GM21367 (cell line): Measurements from ENCODE around the gene DENND1A.

ENCODE experiments used
- ATAC-seq: cut with Tn5 transposase; IDR thresholded peaks from one replicate; pipeline ENCODE4 v1.9.1; 2021; ENCODE audit not compliant: unreplicated experiment

DENND1A gene

GRCh38 chr9:123511326-123512277, 418.3 kb downstream of the DENND1A start:
- ATAC-seq, result no peak

GRCh38 chr9:123509646-123510045, 420.3 kb downstream of the DENND1A start:
- no peak for ATAC-seq

DNA sequence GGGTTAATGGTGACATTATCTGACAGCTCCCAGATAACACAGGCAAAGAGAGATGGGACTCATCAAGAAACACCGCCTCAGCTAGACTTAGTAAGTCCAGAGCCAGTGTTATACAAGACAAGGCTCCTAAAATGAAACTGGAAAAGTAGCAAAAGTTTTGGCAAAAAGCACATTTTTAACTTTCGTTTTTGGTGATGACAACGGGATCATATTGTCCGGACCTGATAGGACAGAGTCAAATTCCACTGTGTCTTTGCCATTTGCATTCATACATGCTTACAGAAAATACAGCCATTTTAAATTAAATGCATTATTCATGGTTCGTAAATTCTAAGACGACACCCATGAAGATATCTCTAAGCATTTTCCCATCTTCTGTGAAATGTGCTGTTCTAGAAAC, 421.9 kb downstream of the DENND1A start:
- ATAC-seq, result no peak

DNA sequence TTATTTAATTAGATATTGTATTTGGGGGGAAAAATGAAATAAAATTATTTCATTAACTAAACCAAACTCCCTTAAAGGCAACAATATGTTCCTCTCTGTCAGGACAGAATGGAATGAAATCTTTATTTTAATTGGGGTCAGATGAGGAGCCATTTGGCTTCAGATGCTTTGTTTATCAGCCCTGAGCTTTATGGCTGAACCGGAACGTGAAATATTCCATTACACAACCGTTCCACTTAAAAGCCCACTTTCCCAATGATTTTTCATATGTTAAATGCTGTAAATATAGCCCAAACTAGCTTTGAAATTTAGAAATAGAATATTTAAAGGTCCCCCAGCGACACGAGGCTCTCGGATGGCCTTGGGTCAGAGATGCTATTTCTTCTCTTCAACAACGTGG, 424.4 kb downstream of the DENND1A start:
- ATAC-seq, result no peak

- ATAC-seq, result no peak
Measured at GRCh38 chr9:123500336-123500735, 429.6 kb downstream of the DENND1A start.

DNA sequence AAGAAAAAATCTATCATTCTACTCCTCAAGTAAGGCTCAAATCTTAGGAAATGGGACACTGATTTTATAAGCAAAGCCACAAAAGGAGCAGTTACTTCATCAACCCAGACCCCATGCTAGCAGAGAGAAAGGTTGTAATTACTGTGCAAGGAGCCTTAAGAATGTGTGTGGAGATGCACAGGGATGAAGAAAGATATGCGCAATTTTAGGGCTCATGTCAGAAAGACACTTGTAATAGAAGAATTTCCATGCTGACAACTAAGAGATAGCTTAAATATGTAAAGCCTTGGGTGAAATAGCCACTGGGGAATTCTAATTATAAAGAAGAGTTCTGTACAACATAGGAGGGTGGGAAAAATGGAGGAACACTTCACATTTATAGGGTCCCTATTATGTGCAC, 432.1 kb downstream of the DENND1A start:
- ATAC-seq, result no peak

DNA sequence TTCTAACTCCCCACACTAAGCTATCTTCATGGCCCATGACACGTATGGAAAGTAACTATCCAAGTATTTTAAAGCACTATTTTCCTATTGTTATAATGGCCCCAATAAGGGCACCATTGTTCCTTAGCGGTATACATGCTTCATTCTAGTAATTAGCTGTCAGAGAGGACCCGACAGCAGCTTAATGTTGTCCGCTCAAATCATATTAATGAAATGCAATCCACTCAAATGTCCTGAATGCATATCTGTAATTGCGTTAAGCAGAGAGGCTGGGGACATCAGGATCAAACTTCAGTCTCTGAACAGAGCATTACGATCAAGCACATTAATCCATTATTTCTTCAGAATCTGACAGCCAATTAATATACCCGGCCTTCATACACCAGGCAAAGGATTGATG, 434.2 kb downstream of the DENND1A start:
- ATAC-seq, result no peak

DNA sequence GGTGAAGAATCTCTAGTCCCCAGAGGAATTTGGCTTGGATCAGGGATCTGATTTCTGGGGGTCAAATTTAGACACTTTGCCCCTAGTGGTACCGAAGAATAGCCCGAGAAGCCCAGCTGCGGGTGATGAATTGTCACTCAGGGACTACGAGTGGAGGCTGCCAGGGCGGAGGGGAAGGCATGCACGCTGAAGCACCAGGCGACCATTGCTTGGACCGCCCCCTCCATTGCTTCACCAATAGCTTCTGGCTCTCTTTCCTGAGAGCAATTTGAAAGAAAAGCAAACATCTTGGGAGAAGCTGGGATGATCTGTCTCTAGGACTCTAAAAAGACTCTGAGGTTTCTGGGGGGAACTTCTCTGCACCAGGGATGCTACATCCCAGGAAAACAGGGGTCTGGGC, 436.3 kb downstream of the DENND1A start:
- no peak for ATAC-seq

DNA sequence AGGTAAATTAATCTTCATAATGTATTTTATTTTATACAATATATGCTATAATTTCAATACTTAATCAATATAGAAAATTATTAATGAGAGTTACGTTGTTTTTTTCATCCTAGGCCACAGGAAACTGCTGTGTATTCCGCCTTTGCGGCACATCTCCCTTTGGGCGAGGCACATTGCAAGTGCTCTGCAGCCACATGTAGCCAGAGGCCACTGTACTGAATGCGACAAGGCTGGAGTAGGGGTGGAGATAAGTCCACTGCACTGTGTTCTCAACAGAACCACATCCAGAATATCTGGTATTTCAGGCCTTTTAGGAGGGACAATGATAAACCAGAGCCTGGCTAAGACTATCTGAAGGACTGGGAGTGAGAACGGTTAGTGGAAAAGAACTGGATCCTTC, 439.2 kb downstream of the DENND1A start:
- no peak for ATAC-seq

DNA sequence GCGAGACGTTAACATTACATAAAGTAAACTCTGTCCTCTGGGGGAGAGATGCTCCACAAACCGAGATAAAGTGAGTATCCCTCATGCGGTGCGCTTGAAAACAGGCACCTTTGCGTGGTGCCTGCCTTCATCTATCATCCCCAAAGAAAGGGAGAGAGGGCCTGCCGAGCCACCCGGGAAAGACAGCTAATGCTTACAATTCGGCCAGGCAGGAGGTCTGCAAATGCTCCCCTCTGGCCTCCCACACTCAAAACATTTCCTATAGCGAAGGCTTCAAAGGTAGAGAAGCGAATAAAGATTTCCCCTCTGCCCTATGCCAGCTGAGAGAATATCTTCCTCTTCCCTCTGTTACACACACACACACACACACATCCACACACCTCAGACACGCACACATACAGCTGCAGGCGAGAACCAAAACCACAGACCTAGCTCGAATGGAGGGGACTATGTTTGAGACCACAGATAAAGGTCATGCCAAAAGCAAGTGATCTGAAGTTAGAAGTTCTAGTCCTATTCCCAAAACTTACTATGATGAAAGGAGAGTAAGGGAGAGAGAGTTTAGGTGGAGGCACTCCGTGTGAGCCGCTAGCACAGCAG, 441.1 kb downstream of the DENND1A start:
- no peak for ATAC-seq

- no peak for ATAC-seq
Measured at GRCh38 chr9:123487944-123488548, 441.9 kb downstream of the DENND1A start.

- ATAC-seq, result no peak
Measured at GRCh38 chr9:123486431-123486830, 443.5 kb downstream of the DENND1A start.

GRCh38 chr9:123485216-123485615, 444.7 kb downstream of the DENND1A start:
- no peak for ATAC-seq

DNA sequence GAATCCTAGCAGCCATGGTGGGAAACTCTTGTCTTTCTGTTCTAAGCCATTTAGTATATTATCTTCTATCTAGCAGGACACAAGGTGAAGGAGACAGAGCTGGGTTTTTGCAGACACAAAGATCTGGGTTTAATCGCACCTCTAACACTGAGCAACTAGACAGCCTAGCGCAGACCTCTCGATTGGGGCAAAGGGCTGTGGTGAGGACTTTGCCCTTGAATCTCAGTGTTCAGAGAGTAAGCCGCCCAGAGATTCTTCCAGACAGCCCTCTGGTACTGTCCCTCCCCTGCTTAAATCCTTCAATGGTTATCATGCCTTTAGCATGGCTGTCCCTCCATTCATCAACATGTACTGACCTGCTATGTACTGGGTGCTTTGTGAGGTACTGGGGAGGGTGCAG, 445.8 kb downstream of the DENND1A start:
- no peak for ATAC-seq

- ATAC-seq, result no peak
Measured at GRCh38 chr9:123483191-123483803, 446.6 kb downstream of the DENND1A start.

- ATAC-seq, result no peak
Measured at GRCh38 chr9:123482295-123482968, 447.5 kb downstream of the DENND1A start.

GRCh38 chr9:123481209-123481865, 448.6 kb downstream of the DENND1A start:
- ATAC-seq, result no peak

DNA sequence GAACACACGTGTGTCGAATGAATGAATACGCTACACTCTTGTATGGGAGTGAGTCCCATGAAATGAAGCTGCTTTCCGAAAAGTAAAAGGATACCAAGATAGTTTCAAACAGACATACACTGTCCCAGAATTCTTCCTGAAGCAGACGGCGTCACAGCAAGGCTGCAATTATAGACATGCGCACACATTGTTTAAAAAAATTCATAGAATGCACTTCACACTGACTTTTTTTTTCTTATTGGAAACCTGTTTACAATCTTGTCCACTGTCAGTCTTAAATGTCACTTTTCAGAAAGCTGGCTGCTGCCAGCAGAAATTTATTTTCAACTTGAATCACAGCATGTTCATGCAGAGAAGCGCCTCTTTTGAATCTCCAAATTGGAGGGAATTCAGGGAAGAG, 449.1 kb downstream of the DENND1A start:
- no peak for ATAC-seq

GRCh38 chr9:123480096-123480495, 449.8 kb downstream of the DENND1A start:
- no peak for ATAC-seq

DNA sequence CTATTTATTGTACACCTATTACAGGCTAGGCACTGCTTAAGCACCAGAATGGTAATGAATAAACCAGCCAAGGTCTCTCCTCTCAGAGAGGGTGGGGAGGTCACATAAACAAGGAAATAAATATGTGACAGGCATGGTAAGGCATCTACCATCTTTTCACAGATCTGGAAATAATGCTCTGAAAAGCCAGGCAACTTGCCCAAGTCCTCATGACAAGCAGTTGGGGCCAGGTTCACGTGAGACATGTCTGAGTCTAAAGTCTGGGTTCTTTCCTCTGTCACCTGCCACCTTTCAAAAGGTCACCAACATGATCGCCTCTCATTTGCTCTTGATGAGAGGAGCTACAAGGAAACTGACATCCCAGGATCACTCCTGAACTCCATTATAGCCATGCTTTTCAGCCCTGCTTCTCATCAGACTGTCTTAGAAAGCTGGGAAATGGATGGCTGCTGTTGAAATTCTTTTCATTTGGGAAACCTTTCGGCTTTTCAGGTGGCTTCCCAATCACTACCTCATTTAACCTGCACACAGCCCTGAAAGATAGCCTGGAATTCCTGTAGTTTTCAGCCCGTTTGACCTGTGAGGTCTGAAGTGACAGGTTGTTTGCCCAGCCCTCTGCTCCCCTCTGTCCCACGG, 450.8 kb downstream of the DENND1A start:
- ATAC-seq, result no peak
